Measurements from ENCODE around the gene GEMIN8.

Gene GEMIN8

DNA sequence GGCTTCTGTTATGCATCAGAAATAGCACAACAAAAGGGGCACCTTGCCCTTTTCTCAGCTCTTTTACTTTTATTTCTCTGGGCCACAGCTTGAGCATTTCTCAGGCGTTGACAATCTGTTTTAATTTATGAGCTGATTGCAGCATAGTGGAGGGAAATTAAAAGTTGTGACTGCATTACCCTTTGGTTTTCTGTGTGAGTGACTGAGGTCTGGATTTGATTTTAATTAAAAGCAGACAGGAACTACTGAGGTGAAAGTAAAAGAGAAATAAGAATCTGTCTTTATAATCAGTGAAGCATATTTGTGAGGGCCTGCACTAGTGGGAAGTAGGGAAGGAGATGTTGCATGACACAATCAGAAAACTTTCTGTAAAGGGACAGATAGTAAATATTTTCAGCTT, 43.4 kb upstream of the GEMIN8 start:
- H3K4me2 ChIP-seq (ENCODE audit: insufficient read depth, low read length) = no peak overlapping the region
- H3K27me3 ChIP-seq (ENCODE audit: insufficient read depth, low read length, poor library complexity) = no peaks in the 10 kb centered on the region
- H3K9me3 ChIP-seq (ENCODE audit: insufficient read depth, low read length, severe bottlenecking) = no peaks in the 10 kb centered on the region
- no peak overlapping the region for H2AFZ ChIP-seq (ENCODE audit: low read depth, low read length)
- H3K4me3 ChIP-seq (ENCODE audit: low read depth in 1 of 2, low read length in 2 of 2) = no peak overlapping the region
- TF ChIP-seq EZH2 (IDR thresholded peaks at IDR 0.05; ENCODE audit: borderline replicate concordance, low read depth, low read length, severe bottlenecking) = no peak
- TF ChIP-seq, protein P1, sequence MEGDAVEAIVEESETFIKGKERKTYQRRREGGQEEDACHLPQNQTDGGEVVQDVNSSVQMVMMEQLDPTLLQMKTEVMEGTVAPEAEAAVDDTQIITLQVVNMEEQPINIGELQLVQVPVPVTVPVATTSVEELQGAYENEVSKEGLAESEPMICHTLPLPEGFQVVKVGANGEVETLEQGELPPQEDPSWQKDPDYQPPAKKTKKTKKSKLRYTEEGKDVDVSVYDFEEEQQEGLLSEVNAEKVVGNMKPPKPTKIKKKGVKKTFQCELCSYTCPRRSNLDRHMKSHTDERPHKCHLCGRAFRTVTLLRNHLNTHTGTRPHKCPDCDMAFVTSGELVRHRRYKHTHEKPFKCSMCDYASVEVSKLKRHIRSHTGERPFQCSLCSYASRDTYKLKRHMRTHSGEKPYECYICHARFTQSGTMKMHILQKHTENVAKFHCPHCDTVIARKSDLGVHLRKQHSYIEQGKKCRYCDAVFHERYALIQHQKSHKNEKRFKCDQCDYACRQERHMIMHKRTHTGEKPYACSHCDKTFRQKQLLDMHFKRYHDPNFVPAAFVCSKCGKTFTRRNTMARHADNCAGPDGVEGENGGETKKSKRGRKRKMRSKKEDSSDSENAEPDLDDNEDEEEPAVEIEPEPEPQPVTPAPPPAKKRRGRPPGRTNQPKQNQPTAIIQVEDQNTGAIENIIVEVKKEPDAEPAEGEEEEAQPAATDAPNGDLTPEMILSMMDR (IDR thresholded peaks at IDR 0.05; ENCODE audit: borderline replicate concordance, extremely low read depth, low read length, poor library complexity, severe bottlenecking) = no peak
- no peaks in the 10 kb centered on the region for H3K4me1 ChIP-seq (ENCODE audit: insufficient read depth, low read length)
- no peak overlapping the region for H3K27ac ChIP-seq (ENCODE audit: low read length)
- no peak overlapping the region for H3K9ac ChIP-seq (ENCODE audit: low read depth, low read length)
- no peaks in the 10 kb centered on the region for H3K36me3 ChIP-seq (ENCODE audit: insufficient read depth, low read length)
- H3K79me2 ChIP-seq (ENCODE audit: insufficient read depth, low read length) = no peaks in the 10 kb centered on the region
- H4K20me1 ChIP-seq (ENCODE audit: insufficient read depth, low read length) = no peaks in the 10 kb centered on the region
- no peak for ATAC-seq (ENCODE audit: insufficient read depth, low read depth)
- no peak for DNase-seq

- H2AFZ ChIP-seq (ENCODE audit: low read depth, low read length) = no peak overlapping the region
- TF ChIP-seq, protein P1 (IDR thresholded peaks at IDR 0.05; ENCODE audit: borderline replicate concordance, extremely low read depth, low read length, poor library complexity, severe bottlenecking) = no peak
- TF ChIP-seq EZH2 (IDR thresholded peaks at IDR 0.05; ENCODE audit: borderline replicate concordance, low read depth, low read length, severe bottlenecking) = no peak
- no peak for ATAC-seq (ENCODE audit: insufficient read depth, low read depth)
Measured at GRCh38 chrX:14065800-14066199, 36.1 kb upstream of the GEMIN8 start.

DNA sequence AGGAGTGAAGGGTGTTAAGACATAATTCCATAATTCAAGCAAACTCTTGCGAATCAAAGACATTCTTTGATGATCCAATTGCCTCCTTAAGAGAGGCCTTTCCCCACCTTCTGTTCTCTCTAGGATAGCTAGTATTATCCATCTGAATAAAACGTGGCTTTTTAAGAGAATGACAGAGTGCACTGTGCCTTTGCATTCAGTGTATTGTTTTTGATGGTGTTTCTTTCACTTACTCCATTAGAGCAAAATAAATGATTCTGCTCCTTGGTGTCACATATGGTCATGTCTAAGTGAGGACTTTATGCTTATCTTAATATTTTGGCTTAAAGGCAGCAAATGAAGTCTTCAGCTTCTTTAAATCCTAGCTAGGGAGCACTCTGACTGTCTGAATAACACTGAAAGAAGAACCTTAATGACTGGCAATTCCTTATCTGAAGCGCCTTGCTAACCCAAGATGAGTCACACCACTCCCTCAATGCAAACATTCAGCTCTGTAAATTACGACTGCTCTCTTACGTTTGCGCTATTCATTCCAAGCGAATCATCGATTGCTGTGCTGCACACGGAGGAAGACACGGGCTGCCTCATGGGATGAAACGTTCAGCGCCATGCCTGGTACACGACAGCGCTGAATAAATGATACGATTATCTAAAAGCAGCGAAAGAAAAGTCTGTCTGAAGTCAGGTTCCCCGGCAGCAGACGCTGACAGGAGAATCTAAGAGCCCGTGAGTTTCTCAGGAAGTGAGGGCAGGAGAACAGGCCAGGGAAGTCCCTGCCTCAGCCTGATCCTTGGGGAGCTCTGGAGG, 35.1 kb upstream of the GEMIN8 start:
- H3K9me3 ChIP-seq (ENCODE audit: insufficient read depth, low read length, severe bottlenecking) = no peaks in the 10 kb centered on the region
- H3K9ac ChIP-seq (ENCODE audit: low read depth, low read length) = no peak overlapping the region
- H3K79me2 ChIP-seq (ENCODE audit: insufficient read depth, low read length) = no peaks in the 10 kb centered on the region
- TF ChIP-seq EZH2 (IDR thresholded peaks at IDR 0.05; ENCODE audit: borderline replicate concordance, low read depth, low read length, severe bottlenecking) = no peak
- TF ChIP-seq, protein P1 (IDR thresholded peaks at IDR 0.05; ENCODE audit: borderline replicate concordance, extremely low read depth, low read length, poor library complexity, severe bottlenecking) = no peak
- H3K27ac ChIP-seq (ENCODE audit: low read length) = no peak overlapping the region
- H3K4me2 ChIP-seq (ENCODE audit: insufficient read depth, low read length) = no peak overlapping the region
- no peaks in the 10 kb centered on the region for H3K4me1 ChIP-seq (ENCODE audit: insufficient read depth, low read length)
- H2AFZ ChIP-seq (ENCODE audit: low read depth, low read length) = no peak overlapping the region
- no peak overlapping the region for H3K4me3 ChIP-seq (ENCODE audit: low read depth in 1 of 2, low read length in 2 of 2)
- H4K20me1 ChIP-seq (ENCODE audit: insufficient read depth, low read length) = no peaks in the 10 kb centered on the region
- no peak for ATAC-seq (ENCODE audit: insufficient read depth, low read depth)
- H3K36me3 ChIP-seq (ENCODE audit: insufficient read depth, low read length) = no peaks in the 10 kb centered on the region
- H3K27me3 ChIP-seq (ENCODE audit: insufficient read depth, low read length, poor library complexity) = no peaks in the 10 kb centered on the region
- DNase-seq = no peak

More at GRCh38 chrX:14065800-14066199, 36.1 kb upstream of the GEMIN8 start:
- no peak for DNase-seq
- Histone ChIP-seq H3K9me3 (ENCODE audit: insufficient read depth, low read length, severe bottlenecking) (no peaks in the 10 kb centered on the region), H3K4me1 (ENCODE audit: insufficient read depth, low read length) (no peaks in the 10 kb centered on the region), H3K36me3 (ENCODE audit: insufficient read depth, low read length) (no peaks in the 10 kb centered on the region), H3K4me3 (ENCODE audit: low read depth in 1 of 2, low read length in 2 of 2) (no peak overlapping the region), H4K20me1 (ENCODE audit: insufficient read depth, low read length) (no peaks in the 10 kb centered on the region), H3K27me3 (ENCODE audit: insufficient read depth, low read length, poor library complexity) (no peaks in the 10 kb centered on the region), H3K9ac (ENCODE audit: low read depth, low read length) (no peak overlapping the region), H3K79me2 (ENCODE audit: insufficient read depth, low read length) (no peaks in the 10 kb centered on the region), H3K4me2 (ENCODE audit: insufficient read depth, low read length) (no peak overlapping the region), H3K27ac (ENCODE audit: low read length) (no peak overlapping the region)
